K562 (cell line): ENCODE results near the gene ACO2. TPM values are rescaled to one million over a fixed set of nuclear protein-coding genes. Genes with fewer than 3 reads are reported as not detected.

Experiments
- ATAC-seq: fragments of 200-7000 bp; cut with Tn5 transposase; 3 replicates; pipeline ENCODE4 v1.9.1; 2020; ENCODE audit warnings: moderate library complexity
- BruUV-seq: library from RNA; stranded (reverse); fragments of 400-500 nt; replicated peaks from 2 replicates; lab custom pipeline; 2021; lab: Mats Ljungman, UMichigan
- CTCF ChIA-PET: fragments of 300-600 bp; formaldehyde crosslinking; extraction: SDS; loops from one replicate; lab custom pipeline; 2021; ENCODE audit warnings: low intra/inter-chr PET ratio; lab: Yijun Ruan, JAX
- POLR2A ChIA-PET: fragments of 300-600, 350-650 bp; sonication (Branson Sonifier 250); formaldehyde crosslinking; extraction: SDS; loops from one replicate; lab custom pipeline; 2021; ENCODE audit warnings: antibody characterized with exemption, inconsistent platforms; lab: Yijun Ruan, JAX
- DNase-seq, 4 experiments: peaks; one replicate each; pipeline versions ENCODE4 v3.0.0 to v3.0.0-alpha.2; 2011 to 2018; ENCODE audit warnings: low spot score in 3 of 4, mixed read lengths in 3 of 4; ENCODE audit errors: extremely low read depth in 1 of 4
- FAIRE-seq: peaks from 2 replicates; lab custom pipeline; 2011; peaks lifted over from hg19 to GRCh38; lab: Jason Lieb, UNC
- H2AFZ ChIP-seq: 2 replicates; pipeline ENCODE4 v1.6.0; 2011; ENCODE audit warnings: low read depth, low read length, control low read depth, inconsistent platforms
- H3K27ac ChIP-seq: fragments of 200-600 bp; 3 replicates; pipeline ENCODE4 v1.8.0; 2011; ENCODE audit warnings: low read depth, mild to moderate bottlenecking, control low read depth, inconsistent platforms, low read length, moderate library complexity, mixed read lengths; ENCODE audit errors: extremely low read depth
- H3K27me3 ChIP-seq, 2 experiments: fragments of 300-600 bp in 1 of 2; 2 replicates in 1 of 2; 3 replicates in 1 of 2; pipeline versions ENCODE4 v1.6.0 to v1.8.0; 2011; ENCODE audit warnings: inconsistent platforms in 2 of 2, low read length in 2 of 2, mild to moderate bottlenecking in 1 of 2, mixed read lengths in 1 of 2, moderate library complexity in 1 of 2; ENCODE audit not compliant: control insufficient read depth in 2 of 2, insufficient read depth in 2 of 2
- H3K36me3 ChIP-seq: fragments of 300-600 bp; 3 replicates; pipeline ENCODE4 v1.8.0; 2011; ENCODE audit warnings: mild to moderate bottlenecking, low read length, inconsistent platforms; ENCODE audit not compliant: control insufficient read depth, insufficient read depth
- H3K4me1 ChIP-seq, 2 experiments: fragments of 200-600 bp in 1 of 2; replicated peaks in 1 of 2; 2 replicates in 1 of 2; 3 replicates in 1 of 2; pipeline versions ENCODE4 v1.5.1 to v1.8.0; 2011; ENCODE audit warnings: inconsistent platforms in 2 of 2, low read length in 2 of 2, mild to moderate bottlenecking in 1 of 2, mixed read lengths in 1 of 2, moderate library complexity in 1 of 2; ENCODE audit not compliant: control insufficient read depth in 2 of 2, insufficient read depth in 2 of 2
- H3K4me2 ChIP-seq: 2 replicates; pipeline ENCODE4 v1.6.1; 2011; ENCODE audit warnings: low read length, control low read depth, inconsistent platforms, mixed read lengths; ENCODE audit not compliant: insufficient read depth
- H3K4me3 ChIP-seq: fragments of 200-600 bp; sonication (generic), shearing (Covaris generic); 2 replicates; pipeline ENCODE4 v1.5.1; 2016; ENCODE audit warnings: control low read depth, inconsistent platforms
- H3K79me2 ChIP-seq: fragments of 200-600 bp; 3 replicates; pipeline ENCODE4 v1.8.0; 2011; ENCODE audit warnings: low read length, inconsistent platforms; ENCODE audit not compliant: control insufficient read depth, insufficient read depth
- H3K9ac ChIP-seq, 2 experiments: 2 replicates each; pipeline versions ENCODE4 v1.6.0 to v1.6.1; 2011; ENCODE audit warnings: low read depth in 2 of 2, low read length in 2 of 2, control low read depth in 1 of 2, inconsistent platforms in 1 of 2, mild to moderate bottlenecking in 1 of 2, mixed read lengths in 1 of 2; ENCODE audit not compliant: insufficient read depth in 1 of 2
- H3K9me1 ChIP-seq: one replicate; pipeline ENCODE4 v1.6.0; 2011; ENCODE audit warnings: inconsistent platforms, mild to moderate bottlenecking, low read length, moderate library complexity; ENCODE audit not compliant: control insufficient read depth, insufficient read depth
- H3K9me3 ChIP-seq: replicated peaks from 2 replicates; pipeline ENCODE4 v1.5.1; 2011; ENCODE audit warnings: low read depth, low read length, inconsistent platforms; ENCODE audit not compliant: control insufficient read depth, insufficient read depth
- H4K20me1 ChIP-seq: replicated peaks from 2 replicates; pipeline ENCODE4 v1.6.1; 2011; ENCODE audit warnings: low read length, inconsistent platforms, mixed read lengths; ENCODE audit not compliant: control insufficient read depth, insufficient read depth
- CBFB ChIP-seq: sonication (generic); formaldehyde crosslinking; IDR thresholded peaks from 2 replicates; pipeline ENCODE4 v1.4.0; 2020; ENCODE audit warnings: mild to moderate bottlenecking, missing genetic modification reagents
- CC2D1A ChIP-seq: fragments of 450-650 bp; IDR thresholded peaks from 2 replicates; pipeline ENCODE4 v1.6.1; 2017; ENCODE audit warnings: mild to moderate bottlenecking
- JUNB ChIP-seq: fragments of 450-650 bp; formaldehyde crosslinking; conservative IDR thresholded peaks from 2 replicates; pipeline ENCODE4 v1.4.0; 2020; ENCODE audit warnings: mild to moderate bottlenecking
- SMARCB1 ChIP-seq: IDR thresholded peaks from 2 replicates; pipeline ENCODE4 v1.6.1; 2011; ENCODE audit warnings: improper control_type of control experiment, low read depth; ENCODE audit not compliant: insufficient read length
- ZKSCAN8 ChIP-seq: fragments of 200-800 bp; sonication (Bioruptor generic); IDR thresholded peaks from 2 replicates; pipeline ENCODE4 v1.6.1; 2016; ENCODE audit warnings: missing genetic modification characterization, missing compliant biosample characterization
- ZNF3 ChIP-seq: fragments of 250-450 bp; sonication (Bioruptor Pico); IDR thresholded peaks from 2 replicates; pipeline ENCODE4 v1.5.0; 2021; ENCODE audit warnings: mild to moderate bottlenecking, moderate library complexity
- ZNF408 ChIP-seq: fragments of 250-450 bp; sonication (Bioruptor Pico); IDR thresholded peaks from 2 replicates; pipeline ENCODE4 v1.4.0; 2020; ENCODE audit warnings: low read depth, mild to moderate bottlenecking, moderate library complexity
- ZNF79 ChIP-seq: fragments of 250-450 bp; sonication (Bioruptor Pico); IDR thresholded peaks from 2 replicates; pipeline ENCODE4 v1.4.0; 2020; ENCODE audit warnings: low read depth, mild to moderate bottlenecking, moderate library complexity
- WGBS: fragments of 100-300 bp; shearing (Covaris generic); methylation state at CpG from one replicate; pipeline ENCODE4 v1.1.6; 2016; ENCODE audit warnings: low coverage, mixed read lengths; ENCODE audit not compliant: insufficient coverage; ENCODE audit errors: missing lambda C conversion rate; 5-methylcytosine and 5-hydroxymethylcytosine counted together
- in situ Hi-C: fragments of 300-500 bp; cut with MboI; formaldehyde crosslinking; loops from 4 replicates; pipeline ENCODE4 v1.15.0; 2018; ENCODE audit warnings: inconsistent platforms, mixed read lengths
- intact Hi-C: fragments of 100-400 bp; cut with micrococcal nuclease; formaldehyde crosslinking; loops from 2 replicates; pipeline ENCODE4 v1.14.2; 2022
- polyA plus RNA-seq, 8 experiments: library from polyadenylated mRNA; depleted of rRNA in 4 of 8; stranded (reverse) in 5 of 8; unstranded in 3 of 8; fragments of >200 nt; fragmentation: Nextera tagmentation in 2 of 8; fragmentation: Illumina TruSeq in 1 of 8; extraction: Ambion mirVana in 2 of 8; extraction: Trizol in 1 of 8; gene quantifications; 2 replicates each; pipeline versions ENCODE4 v1.2.1 to v1.2.3, GENCODE V29; 2011 to 2014; ENCODE audit warnings: inconsistent platforms in 1 of 8, missing spikeins in 1 of 8
- total RNA-seq, 7 experiments: library from RNA; depleted of rRNA in 6 of 7; stranded (reverse); fragments of >200 nt in 6 of 7; fragmentation: Illumina TruSeq in 2 of 7; extraction: Trizol in 2 of 7; gene quantifications; 2 replicates each; pipeline versions ENCODE4 v1.2.1 to v1.2.3, GENCODE V29; 2011 to 2021; ENCODE audit warnings: low replicate concordance in 1 of 7
- TF ChIP-seq, protein P1 (sequence below): fragments of 250-450 bp; sonication (Bioruptor Pico); IDR thresholded peaks from 2 replicates; pipeline ENCODE4 v1.9.0; 2021; ENCODE audit warnings: mild to moderate bottlenecking, inconsistent platforms
- TF ChIP-seq, protein P2 (sequence below): IDR thresholded peaks from 2 replicates; pipeline ENCODE4 v1.6.1; 2016; ENCODE audit warnings: missing genetic modification characterization, missing compliant biosample characterization

ACO2 gene
- total and polyA plus RNA-seq, 9 of the 15 experiments (the other 6 are each of a cell fraction or from before 2014, with no cell fraction given) = 16.2 to 119 (median 43.2) TPM

DNA sequence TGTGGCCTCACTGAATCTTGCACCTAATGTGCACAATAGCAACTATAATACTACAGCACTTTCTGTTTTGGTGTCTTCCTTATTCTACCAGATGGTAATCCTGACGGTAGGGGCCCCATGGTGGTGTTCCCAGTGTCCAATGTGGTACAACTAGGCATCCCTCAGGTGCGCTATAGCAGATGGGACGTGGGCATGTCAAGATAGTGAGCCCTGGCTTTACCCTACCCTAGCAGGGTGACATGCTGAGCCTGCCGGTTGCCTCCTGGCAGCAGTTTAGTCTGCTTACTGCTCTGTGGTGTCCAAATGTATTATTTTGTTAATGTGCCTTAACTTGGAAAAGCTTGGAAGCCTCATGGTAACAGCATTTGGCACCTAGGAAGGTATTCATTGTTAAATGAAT is 19.2 kb downstream of the ACO2 start:
- H3K9me3 ChIP-seq = no peaks in the 10 kb centered on the region
- H3K79me2 ChIP-seq = peaks cover 88% of the 10 kb centered on the region
- H4K20me1 ChIP-seq = peaks cover 29% of the 10 kb centered on the region
- CTCF ChIA-PET = no interaction called here
- H3K4me2 ChIP-seq = no peak overlapping the region
- 71% methylated on average over 4 of the region's 4 CpGs for WGBS
- FAIRE-seq (no peak), ATAC-seq (no peak), DNase-seq (no peak)
- no TSS peak for BruUV-seq
- no peak overlapping the region for H3K4me3 ChIP-seq
- no peak overlapping the region; a peak in 1 of 4 replicates for H3K9ac ChIP-seq
- no peaks in the 10 kb centered on the region for H3K9me1 ChIP-seq
- TF ChIP-seq ZKSCAN8 (CRISPR knock-in tag) (no peak), CBFB (CRISPR knock-in tag) (no peak), ZNF408 (no peak), CC2D1A (no peak), SMARCB1 (no peak), ZNF79 (CRISPR knock-in tag) (no peak), ZNF3 (CRISPR knock-in tag) (no peak), JUNB (no peak)
- TF ChIP-seq, protein P1, sequence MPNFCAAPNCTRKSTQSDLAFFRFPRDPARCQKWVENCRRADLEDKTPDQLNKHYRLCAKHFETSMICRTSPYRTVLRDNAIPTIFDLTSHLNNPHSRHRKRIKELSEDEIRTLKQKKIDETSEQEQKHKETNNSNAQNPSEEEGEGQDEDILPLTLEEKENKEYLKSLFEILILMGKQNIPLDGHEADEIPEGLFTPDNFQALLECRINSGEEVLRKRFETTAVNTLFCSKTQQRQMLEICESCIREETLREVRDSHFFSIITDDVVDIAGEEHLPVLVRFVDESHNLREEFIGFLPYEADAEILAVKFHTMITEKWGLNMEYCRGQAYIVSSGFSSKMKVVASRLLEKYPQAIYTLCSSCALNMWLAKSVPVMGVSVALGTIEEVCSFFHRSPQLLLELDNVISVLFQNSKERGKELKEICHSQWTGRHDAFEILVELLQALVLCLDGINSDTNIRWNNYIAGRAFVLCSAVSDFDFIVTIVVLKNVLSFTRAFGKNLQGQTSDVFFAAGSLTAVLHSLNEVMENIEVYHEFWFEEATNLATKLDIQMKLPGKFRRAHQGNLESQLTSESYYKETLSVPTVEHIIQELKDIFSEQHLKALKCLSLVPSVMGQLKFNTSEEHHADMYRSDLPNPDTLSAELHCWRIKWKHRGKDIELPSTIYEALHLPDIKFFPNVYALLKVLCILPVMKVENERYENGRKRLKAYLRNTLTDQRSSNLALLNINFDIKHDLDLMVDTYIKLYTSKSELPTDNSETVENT = no peak
- TF ChIP-seq, protein P2, sequence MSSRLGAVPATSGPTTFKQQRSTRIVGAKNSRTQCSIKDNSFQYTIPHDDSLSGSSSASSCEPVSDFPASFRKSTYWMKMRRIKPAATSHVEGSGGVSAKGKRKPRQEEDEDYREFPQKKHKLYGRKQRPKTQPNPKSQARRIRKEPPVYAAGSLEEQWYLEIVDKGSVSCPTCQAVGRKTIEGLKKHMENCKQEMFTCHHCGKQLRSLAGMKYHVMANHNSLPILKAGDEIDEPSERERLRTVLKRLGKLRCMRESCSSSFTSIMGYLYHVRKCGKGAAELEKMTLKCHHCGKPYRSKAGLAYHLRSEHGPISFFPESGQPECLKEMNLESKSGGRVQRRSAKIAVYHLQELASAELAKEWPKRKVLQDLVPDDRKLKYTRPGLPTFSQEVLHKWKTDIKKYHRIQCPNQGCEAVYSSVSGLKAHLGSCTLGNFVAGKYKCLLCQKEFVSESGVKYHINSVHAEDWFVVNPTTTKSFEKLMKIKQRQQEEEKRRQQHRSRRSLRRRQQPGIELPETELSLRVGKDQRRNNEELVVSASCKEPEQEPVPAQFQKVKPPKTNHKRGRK (tag) = no peak
- H3K36me3 ChIP-seq = peaks cover 35% of the 10 kb centered on the region
- intact Hi-C loops = no loop called here
- H3K27ac ChIP-seq = no peak overlapping the region
- no peaks in the 10 kb centered on the region for H3K27me3 ChIP-seq
- POLR2A ChIA-PET = interaction anchor here (0.7 to 1.8 kb wide), 3 partner anchors 8 to 424 kb away, joined by 3 to 5 read pairs (median 4); no protein-coding TSS in a partner anchor
- H3K4me1 ChIP-seq = peaks cover 11 to 16% of the 10 kb centered on the region in 2 experiments; a peak in 4 of 5 replicates
- in situ Hi-C loops = no loop called here
- H2AFZ ChIP-seq = no peak overlapping the region
